Activated CD8-positive, alpha-beta T cell treated with anti-CD3 and anti-CD28 coated beads for 36 hours (primary cell): Measurements from ENCODE around the gene MEX3A. TPM values are rescaled to one million over a fixed set of nuclear protein-coding genes. Genes with fewer than 3 reads are reported as not detected.
A peak's percentile ranks its signal among the peaks of the same experiment; 100 is the strongest.

Experiments used
- ATAC-seq: fragments of 200-7000 bp; cut with Tn5 transposase; one replicate; pipeline ENCODE4 v1.10.0; 2021; ENCODE audit warnings: mild to moderate bottlenecking, moderate library complexity
- CTCF ChIA-PET: fragments of 350-600 bp; sonication (Branson Sonifier 250); formaldehyde crosslinking; loops from one replicate; lab custom pipeline; 2021; ENCODE audit warnings: antibody characterized with exemption; lab: Charles Lee
- POLR2A ChIA-PET: fragments of 350-600 bp; sonication (Branson Sonifier 250); formaldehyde crosslinking; loops from one replicate; lab custom pipeline; 2021; ENCODE audit warnings: antibody characterized with exemption; lab: Charles Lee
- DNase-seq: peaks from one replicate; pipeline ENCODE4 v3.0.0-alpha.2; 2020
- H3K27ac Mint-ChIP-seq: one replicate; pipeline ENCODE4 v1.8.0; 2021; ENCODE audit warnings: mild to moderate bottlenecking, mixed read lengths
- H3K27me3 Mint-ChIP-seq: one replicate; pipeline ENCODE4 v1.8.0; 2021; ENCODE audit warnings: mixed read lengths
- H3K36me3 Mint-ChIP-seq: one replicate; pipeline ENCODE4 v1.8.0; 2021; ENCODE audit warnings: low read depth, mixed read lengths
- H3K4me1 Mint-ChIP-seq: one replicate; pipeline ENCODE4 v1.8.0; 2021; ENCODE audit warnings: low read depth, mixed read lengths
- H3K4me3 Mint-ChIP-seq: one replicate; pipeline ENCODE4 v1.8.0; 2021; ENCODE audit warnings: mild to moderate bottlenecking, moderate library complexity, mixed read lengths
- H3K9me3 Mint-ChIP-seq: one replicate; pipeline ENCODE4 v1.8.0; 2021; ENCODE audit warnings: mixed read lengths
- intact Hi-C: fragments of 100-400 bp; cut with micrococcal nuclease; formaldehyde crosslinking; loops from one replicate; pipeline ENCODE4 v1.10.0; 2022
- total RNA-seq, 2 experiments: library from RNA; stranded (reverse); gene quantifications; one replicate each; pipeline ENCODE4 v1.2.3, GENCODE V29; 2021
- TF ChIP-seq, protein P1 (sequence below): fragments of 200-600 bp; IDR thresholded peaks from one replicate; pipeline ENCODE4 v1.8.0; 2022; ENCODE audit warnings: antibody characterized with exemption, mild to moderate bottlenecking

Gene MEX3A, protein sequence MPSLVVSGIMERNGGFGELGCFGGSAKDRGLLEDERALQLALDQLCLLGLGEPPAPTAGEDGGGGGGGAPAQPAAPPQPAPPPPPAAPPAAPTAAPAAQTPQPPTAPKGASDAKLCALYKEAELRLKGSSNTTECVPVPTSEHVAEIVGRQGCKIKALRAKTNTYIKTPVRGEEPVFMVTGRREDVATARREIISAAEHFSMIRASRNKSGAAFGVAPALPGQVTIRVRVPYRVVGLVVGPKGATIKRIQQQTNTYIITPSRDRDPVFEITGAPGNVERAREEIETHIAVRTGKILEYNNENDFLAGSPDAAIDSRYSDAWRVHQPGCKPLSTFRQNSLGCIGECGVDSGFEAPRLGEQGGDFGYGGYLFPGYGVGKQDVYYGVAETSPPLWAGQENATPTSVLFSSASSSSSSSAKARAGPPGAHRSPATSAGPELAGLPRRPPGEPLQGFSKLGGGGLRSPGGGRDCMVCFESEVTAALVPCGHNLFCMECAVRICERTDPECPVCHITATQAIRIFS
- under 1 TPM; 0.45 to 0.83 TPM for total RNA-seq

DNA sequence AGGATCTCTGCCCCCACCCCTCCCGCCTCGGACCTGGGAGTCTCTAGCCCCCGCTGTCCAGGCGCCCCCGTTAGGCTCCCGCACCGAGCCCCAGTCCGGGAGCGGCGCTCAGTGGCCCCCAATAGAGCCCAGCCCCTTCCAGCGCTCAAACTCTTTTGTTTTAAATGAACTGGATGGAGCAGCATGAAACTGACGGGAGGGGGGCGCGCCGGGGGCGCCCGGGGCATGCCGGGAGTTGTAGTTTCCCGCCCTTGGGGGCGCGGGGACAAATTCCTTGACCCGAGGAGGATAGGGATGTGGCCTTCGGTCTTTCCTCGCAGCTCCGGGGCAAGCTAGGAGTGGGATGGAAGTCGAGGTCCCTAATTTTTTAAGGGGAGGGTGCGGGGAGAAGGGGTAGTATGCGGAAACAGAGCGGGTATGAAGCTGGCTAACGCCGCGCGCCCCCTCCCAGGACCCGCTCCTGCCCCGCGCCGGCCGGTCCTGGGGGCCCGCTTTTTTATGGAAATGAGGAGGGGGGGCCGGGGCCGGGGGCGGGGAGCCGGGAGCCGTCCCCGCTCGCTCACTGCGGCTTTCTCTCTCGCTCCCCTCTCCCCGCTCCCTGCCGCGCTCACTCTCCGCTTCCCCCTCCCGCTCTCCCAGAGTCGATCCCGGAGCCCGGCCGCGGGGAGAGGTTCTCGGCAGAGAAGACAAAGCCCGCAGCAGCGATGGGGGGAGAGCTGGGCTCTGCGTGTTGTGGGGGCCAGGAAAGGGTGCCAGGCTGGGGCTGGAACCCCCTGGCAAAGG is at the start of gene MEX3A:
MEX3A (minus strand) TSS at position 157 of the 783 bp plus-strand sequence. CDS start 467 bp downstream, outside the sequence.
- no peak within 1 kb of the TSS for H3K27ac Mint-ChIP-seq
- POLR2A ChIA-PET: interaction anchor here (1.1 to 1.5 kb wide), 4 partner anchors 9 to 163 kb away, joined by 3 to 5 read pairs (median 4); no protein-coding TSS in a partner anchor

DNA sequence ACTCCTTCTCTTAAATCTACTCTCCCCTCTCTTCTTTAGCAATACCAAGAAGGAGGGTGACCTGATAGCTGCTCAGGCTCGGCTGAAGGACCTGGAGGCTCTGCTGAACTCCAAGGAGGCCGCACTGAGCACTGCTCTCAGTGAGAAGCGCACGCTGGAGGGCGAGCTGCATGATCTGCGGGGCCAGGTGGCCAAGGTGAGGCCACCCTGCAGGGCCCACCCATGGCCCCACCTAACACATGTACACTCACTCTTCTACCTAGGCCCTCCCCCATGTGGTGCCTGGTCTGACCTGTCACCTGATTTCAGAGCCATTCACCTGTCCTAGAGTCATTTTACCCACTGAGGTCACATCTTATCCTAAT is 48.3 kb upstream of the MEX3A start:
- Mint-ChIP-seq H3K4me1 (peaks cover 44% of the 10 kb centered on the region), H3K27ac (no peak overlapping the region), H3K36me3 (peaks cover 11% of the 10 kb centered on the region), H3K9me3 (no peaks in the 10 kb centered on the region), H3K27me3 (peaks cover 3% of the 10 kb centered on the region), H3K4me3 (no peak overlapping the region)
- CTCF ChIA-PET: interaction anchor here (0.6 to 14.1 kb wide), 17 partner anchors 10 to 242 kb away, joined by 3 to 772 read pairs (median 7); partner anchors contain the start of genes CCT3, LMNA, MEX3A and PMF1
- no peak for ATAC-seq
- intact Hi-C loops: loop anchor here (1.0 kb wide), 1 partner anchor 40 kb away; no protein-coding TSS in a partner anchor
- POLR2A ChIA-PET: interaction anchor here (1.0 to 7.1 kb wide), 8 partner anchors 14 to 94 kb away, joined by 3 to 151 read pairs (median 4); partner anchors contain the start of genes LMNA and PMF1
- DNase-seq: no peak
- TF ChIP-seq, protein P1, sequence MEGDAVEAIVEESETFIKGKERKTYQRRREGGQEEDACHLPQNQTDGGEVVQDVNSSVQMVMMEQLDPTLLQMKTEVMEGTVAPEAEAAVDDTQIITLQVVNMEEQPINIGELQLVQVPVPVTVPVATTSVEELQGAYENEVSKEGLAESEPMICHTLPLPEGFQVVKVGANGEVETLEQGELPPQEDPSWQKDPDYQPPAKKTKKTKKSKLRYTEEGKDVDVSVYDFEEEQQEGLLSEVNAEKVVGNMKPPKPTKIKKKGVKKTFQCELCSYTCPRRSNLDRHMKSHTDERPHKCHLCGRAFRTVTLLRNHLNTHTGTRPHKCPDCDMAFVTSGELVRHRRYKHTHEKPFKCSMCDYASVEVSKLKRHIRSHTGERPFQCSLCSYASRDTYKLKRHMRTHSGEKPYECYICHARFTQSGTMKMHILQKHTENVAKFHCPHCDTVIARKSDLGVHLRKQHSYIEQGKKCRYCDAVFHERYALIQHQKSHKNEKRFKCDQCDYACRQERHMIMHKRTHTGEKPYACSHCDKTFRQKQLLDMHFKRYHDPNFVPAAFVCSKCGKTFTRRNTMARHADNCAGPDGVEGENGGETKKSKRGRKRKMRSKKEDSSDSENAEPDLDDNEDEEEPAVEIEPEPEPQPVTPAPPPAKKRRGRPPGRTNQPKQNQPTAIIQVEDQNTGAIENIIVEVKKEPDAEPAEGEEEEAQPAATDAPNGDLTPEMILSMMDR: no peak

More for the DNA sequence above, at the start of gene MEX3A:
- H3K4me1 Mint-ChIP-seq: peaks cover 6% of the 10 kb centered on the region
- TF ChIP-seq, protein P1: no peak
- DNase-seq (peak; percentile 71), ATAC-seq (peak; percentile 90)
- intact Hi-C loops: no loop called here
- CTCF ChIA-PET: interaction anchor here (1.0 to 22.5 kb wide), 4 partner anchors 14 to 49 kb away, joined by 3 to 772 read pairs (median 6); no protein-coding TSS in a partner anchor
- peak within 1 kb of the TSS; percentile 70 for H3K4me3 Mint-ChIP-seq
- no peaks in the 10 kb centered on the region for H3K36me3 Mint-ChIP-seq
- no peaks in the 10 kb centered on the region for H3K9me3 Mint-ChIP-seq
- H3K27me3 Mint-ChIP-seq: peaks cover 30% of the 10 kb centered on the region

DNA sequence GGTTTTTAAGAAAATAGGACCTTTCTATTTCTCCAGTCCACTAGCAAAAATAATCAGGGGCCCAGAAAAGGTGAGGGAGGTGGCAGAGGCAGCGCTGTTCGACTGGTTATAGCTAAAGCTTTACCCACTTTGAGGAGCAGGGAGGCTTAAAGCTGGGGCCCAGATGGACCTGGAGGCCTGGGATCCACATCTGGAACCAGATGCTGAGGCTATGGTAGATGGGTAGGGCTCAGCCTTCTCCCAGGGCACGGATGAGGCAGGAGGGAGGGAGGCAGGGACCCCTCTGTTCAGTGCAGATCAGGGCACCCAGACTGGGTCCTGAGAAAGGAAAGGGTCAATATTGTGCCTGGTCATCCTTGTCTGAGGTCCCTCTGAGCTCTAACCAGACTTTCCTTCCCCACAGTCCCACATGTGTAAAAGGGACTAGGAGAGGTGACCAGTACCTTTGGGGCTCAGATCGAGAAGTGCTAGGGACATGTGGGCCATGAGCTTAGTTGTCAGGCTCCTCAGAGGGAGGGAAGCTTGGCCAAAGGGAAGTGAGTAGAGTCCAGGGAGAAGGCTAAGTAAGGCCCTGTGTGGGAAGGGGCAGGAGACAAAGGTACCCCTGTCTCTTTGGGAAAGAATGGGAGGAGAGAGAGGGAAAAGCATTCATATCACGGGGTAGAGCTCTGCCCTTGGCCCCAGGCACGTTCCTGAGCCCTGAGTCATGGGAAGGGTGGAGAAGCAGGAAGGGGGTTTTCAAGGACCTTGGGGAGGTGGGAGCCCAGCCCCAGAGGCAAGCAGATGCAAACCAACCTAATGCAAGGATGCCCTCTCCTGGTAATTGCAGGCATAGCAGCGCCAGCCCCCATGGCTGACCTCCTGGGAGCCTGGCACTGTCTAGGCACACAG is 47.7 kb upstream of the MEX3A start:
- TF ChIP-seq, protein P1: peak; percentile 98
- POLR2A ChIA-PET: interaction anchor here (1.0 to 7.1 kb wide), 10 partner anchors 13 to 115 kb away, joined by 3 to 151 read pairs (median 4); partner anchors contain the start of genes LMNA and PMF1
- Mint-ChIP-seq H3K4me3 (no peak overlapping the region), H3K27me3 (peaks cover 3% of the 10 kb centered on the region), H3K9me3 (no peaks in the 10 kb centered on the region), H3K36me3 (peaks cover 11% of the 10 kb centered on the region), H3K27ac (peak overlapping the region; percentile 63), H3K4me1 (peaks cover 51% of the 10 kb centered on the region)
- ATAC-seq (peak; percentile 50), DNase-seq (peak; percentile 89)
- intact Hi-C loops: loop anchor here (1.0 to 2.0 kb wide), 2 partner anchors 40 to 71 kb away; no protein-coding TSS in a partner anchor
- CTCF ChIA-PET: interaction anchor here (0.6 to 14.1 kb wide), 29 partner anchors 11 to 243 kb away, joined by 3 to 772 read pairs (median 4); partner anchors contain the start of genes CCT3, LMNA, MEX3A and PMF1
